H9 (cell line): ENCODE data around the gene STIMATE. TPM values are rescaled to one million over a fixed set of nuclear protein-coding genes. Genes with fewer than 3 reads are reported as not detected.

Experiments used
- DNase-seq: peaks from one replicate; pipeline ENCODE4 v3.0.0-alpha.2; 2017
- H2AFZ ChIP-seq: one replicate; pipeline ENCODE4 v1.6.1; 2013; ENCODE audit warnings: mild to moderate bottlenecking, low read length, control low read depth, moderate library complexity
- H2AK5ac ChIP-seq: 2 replicates; pipeline ENCODE4 v1.6.1; 2013; ENCODE audit warnings: low read length, control low read depth, mixed read lengths; ENCODE audit not compliant: insufficient read length
- H2BK120ac ChIP-seq: one replicate; pipeline ENCODE4 v1.6.1; 2013; ENCODE audit warnings: low read depth, mild to moderate bottlenecking, low read length, control low read depth, inconsistent platforms; ENCODE audit not compliant: poor library complexity, severe bottlenecking
- H2BK12ac ChIP-seq: 2 replicates; pipeline ENCODE4 v1.6.1; 2013; ENCODE audit warnings: low read length, control low read depth, mixed read lengths, low read depth; ENCODE audit not compliant: insufficient read length
- H2BK15ac ChIP-seq: 2 replicates; pipeline ENCODE4 v1.6.1; 2013; ENCODE audit warnings: low read depth, low read length, control low read depth
- H2BK20ac ChIP-seq: one replicate; pipeline ENCODE4 v1.6.1; 2013; ENCODE audit warnings: low read depth, mild to moderate bottlenecking, low read length, control low read depth, inconsistent platforms; ENCODE audit not compliant: poor library complexity, severe bottlenecking
- H2BK5ac ChIP-seq: 2 replicates; pipeline ENCODE4 v1.6.1; 2013; ENCODE audit warnings: low read length, control low read depth, mixed read lengths; ENCODE audit not compliant: insufficient read length
- H3K14ac ChIP-seq: 2 replicates; pipeline ENCODE4 v1.6.1; 2013; ENCODE audit warnings: low read length, control low read depth; ENCODE audit not compliant: insufficient read depth
- H3K18ac ChIP-seq: 2 replicates; pipeline ENCODE4 v1.6.1; 2013; ENCODE audit warnings: low read depth, mild to moderate bottlenecking, mixed read lengths, low read length, control low read depth; ENCODE audit not compliant: insufficient read length
- H3K23ac ChIP-seq: 2 replicates; pipeline ENCODE4 v1.6.1; 2013; ENCODE audit warnings: low read length, control low read depth, mixed read lengths, low read depth; ENCODE audit not compliant: insufficient read length
- H3K23me2 ChIP-seq: 2 replicates; pipeline ENCODE4 v1.6.1; 2013; ENCODE audit warnings: low read depth, mild to moderate bottlenecking, mixed read lengths, low read length, control low read depth; ENCODE audit not compliant: insufficient read length, poor library complexity, severe bottlenecking
- H3K27ac ChIP-seq: 2 replicates; pipeline ENCODE4 v1.5.1; 2013; ENCODE audit warnings: low read length, control low read depth, mixed read lengths, low read depth; ENCODE audit not compliant: insufficient read length
- H3K27me3 ChIP-seq: 2 replicates; pipeline ENCODE4 v1.6.1; 2013; ENCODE audit warnings: low read length, control low read depth, inconsistent platforms; ENCODE audit not compliant: insufficient read depth
- H3K4ac ChIP-seq: 2 replicates; pipeline ENCODE4 v1.6.1; 2013; ENCODE audit warnings: low read depth, mild to moderate bottlenecking, control low read depth, inconsistent platforms, low read length, moderate library complexity
- H3K4me1 ChIP-seq: 2 replicates; pipeline ENCODE4 v1.6.1; 2013; ENCODE audit warnings: low read length, control low read depth, inconsistent platforms; ENCODE audit not compliant: insufficient read depth
- H3K4me2 ChIP-seq: 2 replicates; pipeline ENCODE4 v1.6.1; 2013; ENCODE audit warnings: low read length, control low read depth, mixed read lengths; ENCODE audit not compliant: insufficient read length, insufficient read depth
- H3K56ac ChIP-seq: 2 replicates; pipeline ENCODE4 v1.6.1; 2013; ENCODE audit warnings: low read depth, mild to moderate bottlenecking, mixed read lengths, low read length, control low read depth; ENCODE audit not compliant: insufficient read length
- H3K79me1 ChIP-seq: 2 replicates; pipeline ENCODE4 v1.6.1; 2013; ENCODE audit warnings: low read depth, mild to moderate bottlenecking, moderate library complexity, low read length, control low read depth, inconsistent platforms; ENCODE audit not compliant: insufficient read depth, poor library complexity, severe bottlenecking
- H3K79me2 ChIP-seq: 2 replicates; pipeline ENCODE4 v1.6.1; 2013; ENCODE audit warnings: low read length, control low read depth, inconsistent platforms; ENCODE audit not compliant: insufficient read depth
- H3K9ac ChIP-seq: 2 replicates; pipeline ENCODE4 v1.6.1; 2013; ENCODE audit warnings: low read length, control low read depth, mixed read lengths; ENCODE audit not compliant: insufficient read length; ENCODE audit errors: extremely low read depth
- H3K9me3 ChIP-seq: one replicate; pipeline ENCODE4 v1.6.1; 2013; ENCODE audit warnings: low read depth, low read length, inconsistent platforms; ENCODE audit not compliant: control insufficient read depth
- H3T11ph ChIP-seq: one replicate; pipeline ENCODE4 v1.6.1; 2013; ENCODE audit warnings: mild to moderate bottlenecking, low read length, control low read depth, inconsistent platforms
- H4K20me1 ChIP-seq: one replicate; pipeline ENCODE4 v1.6.1; 2013; ENCODE audit not compliant: control insufficient read depth, insufficient read length, insufficient read depth
- H4K5ac ChIP-seq: 2 replicates; pipeline ENCODE4 v1.6.1; 2013; ENCODE audit warnings: low read depth, mild to moderate bottlenecking, mixed read lengths, low read length, control low read depth; ENCODE audit not compliant: insufficient read length
- H4K8ac ChIP-seq: replicated peaks from 2 replicates; pipeline ENCODE4 v1.6.1; 2013; ENCODE audit warnings: low read length, control low read depth, mixed read lengths, low read depth; ENCODE audit not compliant: insufficient read length
- H4K91ac ChIP-seq: 2 replicates; pipeline ENCODE4 v1.6.1; 2013; ENCODE audit warnings: low read depth, mild to moderate bottlenecking, moderate library complexity, mixed read lengths, low read length, control low read depth; ENCODE audit not compliant: insufficient read length
- H3K27ac Mint-ChIP-seq, 3 experiments: 2 replicates in 2 of 3; 3 replicates in 1 of 3; pipeline ENCODE4 v1.8.0; 2020 to 2021; ENCODE audit warnings: mixed read lengths in 3 of 3, mild to moderate bottlenecking in 1 of 3, moderate library complexity in 1 of 3
- H3K27me3 Mint-ChIP-seq: 2 replicates; pipeline ENCODE4 v1.8.0; 2021; ENCODE audit warnings: low read depth, mild to moderate bottlenecking, moderate library complexity, mixed read lengths
- H3K36me3 Mint-ChIP-seq, 3 experiments: 2 replicates in 2 of 3; 3 replicates in 1 of 3; pipeline ENCODE4 v1.8.0; 2020 to 2021; ENCODE audit warnings: low read depth in 3 of 3, mixed read lengths in 3 of 3; ENCODE audit not compliant: insufficient read depth in 1 of 3
- H3K4me1 Mint-ChIP-seq, 2 experiments: 2 replicates each; pipeline ENCODE4 v1.8.0; 2020; ENCODE audit warnings: mixed read lengths in 2 of 2
- H3K4me3 Mint-ChIP-seq, 2 experiments: 2 replicates in 1 of 2; 3 replicates in 1 of 2; pipeline ENCODE4 v1.8.0; 2020 to 2021; ENCODE audit warnings: mild to moderate bottlenecking in 2 of 2, mixed read lengths in 2 of 2, moderate library complexity in 1 of 2
- H3K9me3 Mint-ChIP-seq, 2 experiments: 2 replicates in 1 of 2; 3 replicates in 1 of 2; pipeline ENCODE4 v1.8.0; 2020; ENCODE audit warnings: mild to moderate bottlenecking in 2 of 2, mixed read lengths in 2 of 2, moderate library complexity in 1 of 2
- CTCF ChIP-seq: fragments of 200-600 bp; sonication (generic); conservative IDR thresholded peaks from 3 replicates; pipeline ENCODE4 v1.8.0; 2021; ENCODE audit warnings: antibody characterized with exemption, mild to moderate bottlenecking
- WGBS: extraction: QIAGEN DNeasy Blood & Tissue Kit; methylation state at CpG from one replicate; pipeline ENCODE4 v1.1.7; 2013; ENCODE audit warnings: missing lambda C conversion rate, low lambda C conversion rate, mixed read lengths; ENCODE audit not compliant: insufficient read length; ENCODE audit errors: extremely low coverage; 5-methylcytosine and 5-hydroxymethylcytosine counted together
- total RNA-seq: library from RNA; stranded (reverse); gene quantifications from 2 replicates; pipeline ENCODE4 v1.2.1, GENCODE V29; 2021

Gene STIMATE
- total RNA-seq, 1 experiment from 2014 or later, result 25.6 TPM

DNA sequence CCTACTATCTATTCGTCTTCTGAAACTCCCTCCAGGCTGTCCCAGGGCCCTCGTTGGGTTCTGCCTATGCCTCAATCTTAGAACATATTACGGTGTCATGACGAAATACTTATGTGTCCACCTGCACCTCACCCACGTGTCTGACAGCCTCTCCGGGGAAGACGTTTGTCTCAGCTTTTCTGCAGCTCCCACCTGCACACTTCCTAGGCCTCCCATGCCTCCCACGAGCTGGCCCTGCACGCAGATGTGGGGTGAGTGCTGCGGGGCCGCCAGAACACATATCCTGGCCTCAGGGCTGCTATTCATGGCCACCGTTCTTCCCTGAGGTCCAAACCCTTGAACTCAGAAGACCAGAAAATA is 55.4 kb downstream of the STIMATE start:
- no peak overlapping the region for H2BK120ac ChIP-seq
- H3K4me2 ChIP-seq, result no peak overlapping the region
- H3K27me3 Mint-ChIP-seq, result no peaks in the 10 kb centered on the region
- no peaks in the 10 kb centered on the region for H3K23me2 ChIP-seq
- H2BK12ac ChIP-seq, result no peak overlapping the region
- no peak overlapping the region for H3K4me3 Mint-ChIP-seq
- H3K36me3 Mint-ChIP-seq, result peaks cover 0 to 10% (median 3%) of the 10 kb centered on the region in 3 experiments; a peak in 5 of 7 replicates
- H3K79me1 ChIP-seq, result no peaks in the 10 kb centered on the region
- no peak overlapping the region for H3K18ac ChIP-seq
- no peak overlapping the region for H2BK20ac ChIP-seq
- no peak overlapping the region for H3K14ac ChIP-seq
- H3K27ac Mint-ChIP-seq, result no peak overlapping the region; a peak in 1 of 7 replicates
- no peak overlapping the region for H4K91ac ChIP-seq
- no peak for DNase-seq
- no peaks in the 10 kb centered on the region for H3K9me3 ChIP-seq
- H4K5ac ChIP-seq, result no peak overlapping the region
- H3K27me3 ChIP-seq, result no peaks in the 10 kb centered on the region
- no peak overlapping the region for H3K23ac ChIP-seq
- H3K56ac ChIP-seq, result no peak overlapping the region
- H3K4me1 Mint-ChIP-seq, result peaks cover 0 to 11% of the 10 kb centered on the region in 2 experiments
- no CpG with 5 or more reads among the region's 12 CpGs for WGBS
- H4K20me1 ChIP-seq, result no peaks in the 10 kb centered on the region
- H2AK5ac ChIP-seq, result no peak overlapping the region
- no peak for TF ChIP-seq CTCF
- H3T11ph ChIP-seq, result no peak overlapping the region
- no peak overlapping the region for H3K27ac ChIP-seq
- no peaks in the 10 kb centered on the region for H3K9me3 Mint-ChIP-seq
- no peak overlapping the region for H3K9ac ChIP-seq
- no peak overlapping the region for H2BK5ac ChIP-seq
- H3K4ac ChIP-seq, result no peak overlapping the region
- no peak overlapping the region for H2BK15ac ChIP-seq
- no peaks in the 10 kb centered on the region for H3K4me1 ChIP-seq
- no peak overlapping the region for H2AFZ ChIP-seq
- H4K8ac ChIP-seq, result no peak overlapping the region
- H3K79me2 ChIP-seq, result no peaks in the 10 kb centered on the region
